Liver (tissue), 3 donors: ENCODE data around the gene NOL6.

Source experiments
- CTCF ChIP-seq: fragments of 150-350 bp; IDR thresholded peaks from 2 replicates; pipeline ENCODE4 v1.5.1; 2017; ENCODE audit warnings: improper control_type of control experiment, low read depth, low read length; ENCODE audit not compliant: missing input control
- EGR1 ChIP-seq, 2 donors: IDR thresholded peaks; 2 replicates each; pipeline ENCODE4 v1.6.1; 2016 to 2018; ENCODE audit warnings: antibody characterized with exemption in 2 of 2, low read depth in 2 of 2
- FOXA1 ChIP-seq: IDR thresholded peaks from 2 replicates; pipeline ENCODE4 v1.6.1; 2016; ENCODE audit warnings: antibody characterized with exemption
- GABPA ChIP-seq, 2 donors: IDR thresholded peaks in 1 of 2; conservative IDR thresholded peaks in 1 of 2; 2 replicates each; pipeline ENCODE4 v1.6.1; 2016; ENCODE audit warnings: antibody characterized with exemption in 2 of 2, mild to moderate bottlenecking in 1 of 2, moderate library complexity in 1 of 2
- HNF4A ChIP-seq, 2 donors: conservative IDR thresholded peaks; 2 replicates each; pipeline ENCODE4 v1.6.1; 2016; ENCODE audit warnings: antibody characterized with exemption in 2 of 2, mild to moderate bottlenecking in 2 of 2
- JUND ChIP-seq, 2 donors: IDR thresholded peaks; 2 replicates each; pipeline ENCODE4 v1.6.1; 2016; ENCODE audit warnings: antibody characterized with exemption in 2 of 2
- MAX ChIP-seq: IDR thresholded peaks from 2 replicates; pipeline ENCODE4 v1.6.1; 2016; ENCODE audit warnings: antibody characterized with exemption
- RAD21 ChIP-seq, 2 donors: IDR thresholded peaks; 2 replicates each; pipeline ENCODE4 v1.6.1; 2016; ENCODE audit warnings: antibody characterized with exemption in 2 of 2, mild to moderate bottlenecking in 2 of 2
- REST ChIP-seq: IDR thresholded peaks from 2 replicates; pipeline ENCODE4 v1.6.1; 2016; ENCODE audit warnings: antibody characterized with exemption, mild to moderate bottlenecking
- SP1 ChIP-seq: IDR thresholded peaks from 2 replicates; pipeline ENCODE4 v1.6.1; 2018; ENCODE audit warnings: antibody characterized with exemption, mild to moderate bottlenecking
- TAF1 ChIP-seq: conservative IDR thresholded peaks from 2 replicates; pipeline ENCODE4 v1.6.1; 2016; ENCODE audit warnings: antibody characterized with exemption, mild to moderate bottlenecking
- YY1 ChIP-seq: IDR thresholded peaks from 2 replicates; pipeline ENCODE4 v1.6.1; 2016; ENCODE audit warnings: antibody characterized with exemption, mild to moderate bottlenecking
- ZBTB33 ChIP-seq: IDR thresholded peaks from 2 replicates; pipeline ENCODE4 v1.6.1; 2016; ENCODE audit warnings: antibody characterized with exemption
- donor health status: healthy.
- donor health status: healthy.

- no peak for TF ChIP-seq ZBTB33
- TF ChIP-seq CTCF = no peak
- TF ChIP-seq TAF1 = no peak
- no peak for TF ChIP-seq MAX
- no peak for TF ChIP-seq JUND (IDR thresholded peaks at IDR 0.05)
- no peak for TF ChIP-seq SP1
- no peak for TF ChIP-seq RAD21 (IDR thresholded peaks at IDR 0.05)
- TF ChIP-seq GABPA (IDR thresholded peaks at IDR 0.05 in 1 of 2, conservative IDR thresholded peaks at IDR 0.05 in 1 of 2) = no peak
- no peak for TF ChIP-seq REST
- TF ChIP-seq YY1 = no peak
- TF ChIP-seq EGR1 (IDR thresholded peaks at IDR 0.05; ENCODE audit: low read depth in 2 of 2) = no peak
- no peak for TF ChIP-seq HNF4A (conservative IDR thresholded peaks at IDR 0.05)
- no peak for TF ChIP-seq FOXA1
Measured at GRCh38 chr9:33475357-33475756, 1.6 kb upstream of the NOL6 start.
